ENCODE results near the gene PAXX.

DNA sequence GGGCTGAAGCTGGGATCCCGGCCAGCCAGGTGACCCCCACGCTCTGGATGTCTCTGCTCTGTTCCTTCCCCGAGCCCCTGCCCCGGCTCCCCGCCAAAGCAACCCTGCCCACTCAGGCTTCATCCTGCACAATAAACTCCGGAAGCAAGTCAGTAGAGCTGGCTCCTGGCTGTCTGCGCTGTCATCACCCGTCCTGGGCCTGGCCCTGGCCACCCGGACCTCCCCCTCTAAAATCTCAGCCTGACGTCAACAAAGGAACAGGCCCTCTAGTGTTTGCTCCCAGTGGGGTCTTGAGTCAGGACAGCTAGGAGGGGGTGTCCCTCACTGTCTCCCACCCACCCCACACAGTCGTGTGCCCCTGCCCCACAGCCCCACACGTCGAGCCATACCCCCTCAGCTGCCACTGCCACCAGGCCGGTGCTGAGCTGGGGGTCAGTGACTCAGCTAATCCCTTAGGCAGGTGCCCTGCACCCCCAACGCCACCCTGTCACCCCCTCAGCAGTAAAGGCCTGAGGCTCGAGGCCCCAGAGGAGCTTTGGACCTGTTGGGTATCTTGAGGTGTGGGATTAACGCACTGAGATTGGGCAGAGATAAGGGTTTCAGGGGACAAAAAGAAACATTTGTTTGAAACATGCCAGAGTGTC, 10.5 kb upstream of the PAXX start:
- TF ChIP-seq POLR2AphosphoS5 (IDR thresholded peaks at IDR 0.05; ENCODE audit: low read depth, low read length) (no peak), PAX5 (IDR thresholded peaks at IDR 0.05; ENCODE audit: insufficient read depth, low read length, severe bottlenecking) (no peak), POLR2A (IDR thresholded peaks at IDR 0.05; ENCODE audit: low read depth, low read length) (no peak)

Data from GM12891 (cell line).